ENCODE data around the gene MSANTD7.
"Not testable (repeated sequence)": the region's sequence is repeated elsewhere in the genome, so short reads cannot be mapped to it uniquely, and the experiment has no call there.

MSANTD7 gene, protein sequence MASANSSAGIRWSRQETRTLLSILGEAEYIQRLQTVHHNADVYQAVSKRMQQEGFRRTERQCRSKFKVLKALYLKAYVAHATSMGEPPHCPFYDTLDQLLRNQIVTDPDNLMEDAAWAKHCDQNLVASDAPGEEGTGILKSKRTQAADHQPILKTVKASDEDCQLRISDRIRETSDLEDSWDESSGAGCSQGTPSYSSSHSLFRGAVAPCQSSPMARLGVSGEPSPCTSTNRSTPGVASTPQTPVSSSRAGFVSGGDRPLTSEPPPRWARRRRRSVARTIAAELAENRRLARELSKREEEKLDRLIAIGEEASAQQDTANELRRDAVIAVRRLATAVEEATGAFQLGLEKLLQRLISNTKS

GRCh38 chr10:14837757-14838581 lies at the start of gene MSANTD7, which contains the start of the genes CDNF and HSPA14:
MSANTD7 (plus strand) TSS chr10:14838306; CDS start chr10:14842285, 3,979 bp downstream.
CDNF (minus strand) TSS chr10:14838037; CDS start chr10:14837946, 91 bp downstream.
HSPA14 (plus strand) TSS chr10:14838306; CDS start chr10:14838403, 97 bp downstream.
- DNase-seq (ENCODE audit: low read depth), result peak; percentile 99

DNA sequence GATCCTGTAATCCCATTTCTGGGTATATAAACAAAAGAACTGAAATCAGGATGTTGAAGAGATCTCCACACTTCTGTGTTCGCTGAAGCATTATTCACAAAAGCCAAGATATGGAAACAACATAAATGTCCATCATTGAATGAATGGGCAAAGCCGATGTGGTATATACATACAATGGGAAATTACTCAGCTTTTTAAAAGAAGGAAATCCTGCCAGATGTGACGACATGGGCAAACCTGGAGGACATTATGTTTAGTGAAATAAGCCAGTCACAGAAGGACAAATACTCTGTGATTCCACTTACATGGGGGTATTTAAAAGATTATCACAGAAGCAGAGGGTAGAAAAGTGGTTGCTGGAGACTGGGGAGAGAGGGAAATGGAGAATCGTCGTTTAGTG lies 39.5 kb upstream of the MSANTD7 start:
- DNase-seq (ENCODE audit: low read depth), result no peak

DNA sequence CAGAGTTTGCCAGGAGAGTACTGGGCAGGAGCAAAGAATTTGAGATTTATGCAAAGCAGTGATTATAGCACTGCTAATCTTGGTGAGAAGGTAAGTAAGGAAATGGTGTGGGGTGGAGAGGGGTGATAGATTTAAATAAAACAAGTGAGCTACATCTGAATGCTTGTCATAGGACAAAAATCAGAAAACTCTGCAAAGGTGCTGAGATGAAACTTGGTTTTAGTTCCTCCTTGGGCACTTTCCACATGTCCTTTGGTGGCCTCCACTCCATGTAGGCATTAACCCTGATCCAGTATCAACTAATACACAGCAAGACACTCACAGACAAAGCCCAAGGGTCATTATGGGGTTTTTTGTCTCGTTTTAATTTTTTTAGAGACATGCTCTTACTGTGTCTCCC lies 37.7 kb upstream of the MSANTD7 start:
- no peak for DNase-seq (ENCODE audit: low read depth)

DNA sequence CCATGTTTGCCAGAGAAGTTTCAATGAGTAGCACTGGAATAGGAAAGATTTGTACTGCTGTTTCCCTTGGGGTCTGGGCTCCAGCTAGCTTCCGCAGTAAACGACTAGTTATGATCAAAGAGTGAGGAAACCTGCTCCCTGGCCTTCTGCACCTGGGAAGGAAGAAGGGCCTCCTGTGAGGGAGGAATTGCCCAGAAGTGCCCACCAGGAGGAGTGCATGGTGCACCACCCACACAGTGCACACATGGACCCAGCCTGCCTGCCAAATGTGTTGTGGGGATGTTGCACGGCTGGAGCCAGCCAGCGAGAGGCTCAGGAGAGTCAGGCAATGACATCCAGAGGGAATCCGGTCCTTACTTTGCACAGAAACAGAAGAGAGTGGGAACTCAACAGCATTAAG lies 36.4 kb upstream of the MSANTD7 start:
- no peak for DNase-seq (ENCODE audit: low read depth)

GRCh38 chr10:14803827-14804226 lies 34.3 kb upstream of the MSANTD7 start:
- no peak for DNase-seq (ENCODE audit: low read depth)

GRCh38 chr10:14806318-14806717 lies 31.8 kb upstream of the MSANTD7 start:
- DNase-seq (ENCODE audit: low read depth), result no peak

DNA sequence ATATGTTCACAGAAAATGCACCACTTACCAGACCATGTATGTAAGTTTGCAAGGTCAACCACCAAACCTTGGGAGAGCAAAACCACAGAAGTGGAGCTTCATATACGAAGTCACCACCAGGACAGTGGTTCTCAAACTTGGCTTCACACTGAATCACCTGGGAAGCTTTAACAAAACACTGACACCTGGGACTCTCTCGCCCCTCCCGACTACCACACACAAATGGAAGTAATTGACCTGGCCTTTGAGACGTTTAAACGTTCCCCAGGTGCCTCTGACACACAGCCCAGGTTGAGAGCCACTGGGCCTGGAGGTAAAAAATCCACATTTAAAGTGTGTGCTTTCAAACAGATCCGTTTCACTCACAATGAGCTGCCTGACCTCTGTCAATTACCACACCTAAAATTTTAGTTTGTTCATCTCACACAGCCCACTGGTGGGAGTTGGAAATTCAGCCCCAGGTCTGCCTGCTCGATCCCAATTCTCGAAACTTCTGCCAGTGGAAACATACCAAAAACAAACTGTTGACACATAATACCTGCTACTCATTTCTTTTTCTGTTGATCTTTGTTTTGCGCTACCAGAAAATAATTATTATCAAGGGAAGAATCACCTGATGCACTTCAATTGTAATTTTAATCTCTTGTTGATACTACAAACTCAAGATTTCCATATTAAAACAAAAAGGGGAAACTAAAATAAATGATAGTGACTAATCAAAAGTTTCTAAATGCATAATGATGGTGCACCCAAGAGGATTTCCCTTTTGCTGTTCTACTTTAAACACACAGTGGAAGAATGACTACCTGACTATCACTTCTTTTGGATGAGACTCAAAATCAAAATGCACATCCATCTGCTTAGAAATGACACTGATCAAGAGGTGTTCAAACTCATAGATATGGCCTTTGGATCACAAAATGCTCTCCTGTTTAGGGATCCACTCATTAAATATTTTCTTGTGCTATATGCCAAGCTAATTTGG lies 26.8 kb upstream of the MSANTD7 start:
- DNase-seq (ENCODE audit: low read depth), result no peak

GRCh38 chr10:14812271-14812670 lies 25.8 kb upstream of the MSANTD7 start:
- DNase-seq (ENCODE audit: low read depth), result no peak

GRCh38 chr10:14815681-14816080 lies 22.4 kb upstream of the MSANTD7 start:
- no peak for DNase-seq (ENCODE audit: low read depth)

DNA sequence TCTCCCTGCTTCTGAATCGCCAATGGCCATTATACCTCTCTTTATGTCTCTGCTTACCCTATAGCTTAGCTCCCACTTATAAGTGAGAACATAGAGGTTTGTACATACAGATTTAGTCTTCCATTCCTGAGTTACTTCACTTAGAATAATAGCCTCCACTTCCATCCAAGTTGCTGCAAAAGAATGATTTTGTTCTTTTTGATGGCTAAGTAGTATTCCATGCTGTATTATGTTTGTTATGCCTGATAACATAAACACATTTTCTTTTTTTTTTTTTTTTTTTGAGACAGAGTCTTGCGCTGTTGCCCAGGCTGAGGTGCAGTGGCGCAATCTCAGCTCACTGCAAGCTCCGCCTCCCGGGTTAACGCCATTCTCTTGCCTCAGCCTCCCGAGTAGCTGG lies 21.4 kb upstream of the MSANTD7 start:
- not testable (repeated sequence) for DNase-seq (ENCODE audit: low read depth)

DNA sequence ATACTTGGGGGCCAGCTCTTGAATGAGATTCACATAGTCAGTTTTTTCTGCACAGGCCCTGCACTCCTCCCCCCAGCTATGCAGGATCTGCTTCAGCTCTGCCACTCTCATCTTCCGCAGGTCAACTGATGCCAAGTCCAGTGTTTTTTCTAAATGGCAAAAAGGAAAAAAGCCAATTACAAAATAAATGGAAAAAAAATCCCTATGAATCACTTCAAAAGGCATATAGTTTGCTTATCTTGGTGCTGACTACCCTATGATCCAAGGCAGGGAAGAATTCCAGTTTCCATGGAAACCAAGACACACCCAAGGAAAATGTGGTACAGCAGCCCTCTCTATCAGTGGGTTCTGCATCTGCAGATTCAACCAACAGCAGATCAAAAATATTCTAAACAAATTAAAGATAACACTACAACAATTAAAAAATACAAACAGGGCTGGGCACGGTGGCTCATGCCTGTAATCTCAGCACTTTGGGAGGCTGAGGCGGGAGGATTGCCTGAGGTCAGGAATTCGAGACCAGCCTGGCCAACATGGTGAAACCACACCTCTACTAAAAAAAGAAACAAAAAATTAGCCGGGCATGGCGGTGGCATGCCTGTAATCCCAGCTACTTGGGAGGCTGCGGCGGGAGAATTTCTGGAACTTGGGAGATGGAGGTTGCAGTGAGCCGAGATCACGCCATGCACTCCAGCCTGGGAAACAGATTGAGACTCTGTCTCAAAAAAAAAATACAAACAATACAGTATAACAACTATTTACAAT lies 17.9 kb upstream of the MSANTD7 start:
- no peak for DNase-seq (ENCODE audit: low read depth)

DNA sequence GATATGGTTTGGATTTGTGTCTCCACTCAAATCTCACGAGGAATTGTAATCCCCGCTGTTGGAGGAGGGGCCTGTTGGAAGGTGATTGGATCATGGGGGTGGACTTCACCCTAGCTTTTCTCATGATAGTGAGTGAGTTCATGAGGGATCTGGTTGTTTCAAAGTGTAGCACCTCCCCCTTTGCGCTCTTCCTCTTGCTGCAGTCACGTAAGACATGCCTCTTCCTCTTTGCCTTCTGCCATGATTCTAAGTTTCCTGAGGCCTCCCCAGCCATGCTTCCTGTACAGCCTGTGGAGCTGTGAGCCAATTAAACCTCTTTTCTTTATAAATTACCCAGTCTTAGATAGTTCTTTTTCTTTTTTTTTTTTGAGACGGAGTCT lies 17.3 kb upstream of the MSANTD7 start:
- DNase-seq (ENCODE audit: low read depth), result no peak

- DNase-seq (ENCODE audit: low read depth), result no peak
Measured at GRCh38 chr10:14821635-14822375, 16.3 kb upstream of the MSANTD7 start.

- DNase-seq (ENCODE audit: low read depth), result no peak
Measured at GRCh38 chr10:14822879-14823755, 15.0 kb upstream of the MSANTD7 start.

DNA sequence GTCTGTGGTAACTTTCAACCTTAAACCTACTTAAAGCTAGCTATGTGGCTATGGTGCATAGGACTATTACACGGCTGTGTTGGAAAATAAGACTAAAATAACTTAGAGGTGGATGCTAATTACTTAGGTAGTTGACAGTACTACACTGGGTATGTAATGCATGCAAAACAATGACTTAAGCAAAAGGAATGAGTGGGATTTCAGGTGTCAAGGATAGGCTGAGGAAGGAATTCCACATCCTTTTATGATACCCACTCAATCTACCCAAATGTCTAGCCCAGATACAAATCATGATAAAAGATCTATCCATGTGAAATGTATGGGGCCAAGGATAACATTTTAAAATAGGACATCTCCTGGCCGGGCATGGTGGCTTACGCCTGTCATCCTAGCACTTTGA lies 14.1 kb upstream of the MSANTD7 start:
- no peak for DNase-seq (ENCODE audit: low read depth)

DNA sequence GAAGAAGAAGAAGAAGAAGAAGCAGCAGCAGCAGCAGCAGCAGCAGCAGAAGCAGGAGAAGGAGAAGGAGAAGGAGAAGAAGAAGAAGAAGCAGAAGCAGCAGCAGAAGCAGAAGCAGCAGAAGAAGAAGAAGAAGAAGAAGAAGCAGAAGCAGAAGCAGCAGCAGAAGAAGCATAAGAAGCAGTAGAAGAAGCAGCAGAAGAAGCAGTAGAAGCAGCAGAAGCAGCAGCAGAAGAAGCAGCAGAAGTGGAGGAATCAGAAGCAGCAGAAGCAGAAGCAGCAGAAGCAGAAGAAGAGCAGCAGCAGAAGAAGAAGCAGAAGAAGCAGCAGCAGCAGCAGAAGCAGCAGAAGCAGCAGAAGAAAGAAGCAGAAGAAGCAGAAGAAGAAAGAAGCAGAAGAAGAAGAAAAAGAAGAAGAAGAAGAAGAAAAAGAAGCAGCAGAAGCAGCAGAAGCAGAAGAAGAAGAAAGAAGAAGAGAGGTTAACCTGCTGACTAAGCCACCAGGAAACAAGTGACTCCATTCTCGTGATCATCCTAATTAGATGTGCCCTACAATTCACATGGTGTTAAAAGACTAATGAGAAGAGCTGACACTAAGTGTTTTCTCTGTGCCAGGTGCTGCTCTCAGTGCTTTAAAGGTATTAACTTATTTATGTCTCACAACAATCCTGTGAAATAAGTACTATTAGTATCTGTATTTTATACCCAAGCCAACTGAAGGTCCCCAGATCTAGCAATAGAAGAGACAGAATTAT lies 11.9 kb upstream of the MSANTD7 start:
- no peak for DNase-seq (ENCODE audit: low read depth)

GRCh38 chr10:14833106-14833505 lies 5.0 kb upstream of the MSANTD7 start:
- no peak for DNase-seq (ENCODE audit: low read depth)

- no peak for DNase-seq (ENCODE audit: low read depth)
Measured at GRCh38 chr10:14836208-14836607, 1.9 kb upstream of the MSANTD7 start.
